EH (cell line): ENCODE results near the gene ARSG.
"Not testable (repeated sequence)": the region's sequence is repeated elsewhere in the genome, so short reads cannot be mapped to it uniquely, and the experiment has no call there.

Experiments
- DNase-seq: peaks from one replicate; pipeline ENCODE4 v3.0.0-alpha.2; 2015; ENCODE audit warnings: low read depth

ARSG gene

GRCh38 chr17:68397108-68397536, 105.8 kb downstream of the ARSG start:
- no peak for DNase-seq

GRCh38 chr17:68398691-68399637, 107.7 kb downstream of the ARSG start:
- DNase-seq = peak; percentile 81

DNA sequence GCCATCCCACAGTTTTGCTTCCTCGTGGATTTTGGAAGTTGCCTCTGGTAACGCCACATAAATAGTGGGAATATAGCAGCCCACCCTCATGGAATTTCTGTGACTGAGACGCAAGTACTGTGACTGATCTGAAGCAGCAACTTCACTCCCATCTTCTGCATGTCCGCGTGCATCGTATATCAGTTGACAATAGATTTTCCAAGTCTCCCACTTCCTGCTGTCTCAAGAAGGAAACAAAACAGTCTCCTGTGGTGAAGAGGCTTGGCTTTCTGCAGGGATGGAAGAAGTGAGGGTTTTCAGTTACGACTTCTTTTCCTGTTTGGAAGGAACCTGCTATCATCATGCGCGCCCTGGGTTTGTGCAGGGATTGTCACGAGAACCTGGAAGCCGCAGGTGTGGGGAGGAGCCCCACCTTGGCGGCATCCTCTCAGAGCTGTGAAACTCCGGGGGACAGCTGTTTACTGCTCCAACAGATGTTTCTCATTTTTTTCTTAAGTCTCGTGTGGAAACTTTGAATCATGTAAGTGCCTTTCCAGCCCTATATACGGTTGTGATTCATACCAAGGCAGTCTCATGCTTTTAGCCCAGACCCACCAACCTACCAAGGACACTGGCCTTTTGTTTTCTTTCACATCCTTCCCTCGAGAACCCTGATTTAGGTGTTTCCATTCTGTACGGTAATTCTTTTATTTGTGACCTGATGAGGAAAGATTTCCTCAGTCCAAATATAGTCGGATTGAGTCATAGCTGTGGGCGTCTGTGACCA, 108.5 kb downstream of the ARSG start:
- peak; percentile 63 for DNase-seq

DNA sequence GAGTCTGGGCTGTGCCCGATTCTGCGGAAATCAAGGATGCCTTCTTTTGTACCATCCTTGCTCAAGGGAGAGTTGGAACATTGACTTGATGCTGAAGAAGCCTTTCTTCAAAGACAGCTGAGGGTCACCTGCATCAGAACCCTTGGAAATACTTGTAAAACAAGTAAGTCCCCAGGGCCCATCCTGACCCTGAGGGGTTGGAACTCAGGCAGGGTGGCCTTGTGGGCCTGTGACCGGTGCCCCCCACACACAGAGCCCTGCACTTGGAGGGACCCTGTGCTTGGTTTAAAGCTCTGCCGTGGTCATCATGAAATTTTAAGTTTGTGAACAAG, 109.1 kb downstream of the ARSG start:
- no peak for DNase-seq

- no peak for DNase-seq
These were observed 110.0 kb downstream of the ARSG start for GRCh38 chr17:68401288-68401687.

DNA sequence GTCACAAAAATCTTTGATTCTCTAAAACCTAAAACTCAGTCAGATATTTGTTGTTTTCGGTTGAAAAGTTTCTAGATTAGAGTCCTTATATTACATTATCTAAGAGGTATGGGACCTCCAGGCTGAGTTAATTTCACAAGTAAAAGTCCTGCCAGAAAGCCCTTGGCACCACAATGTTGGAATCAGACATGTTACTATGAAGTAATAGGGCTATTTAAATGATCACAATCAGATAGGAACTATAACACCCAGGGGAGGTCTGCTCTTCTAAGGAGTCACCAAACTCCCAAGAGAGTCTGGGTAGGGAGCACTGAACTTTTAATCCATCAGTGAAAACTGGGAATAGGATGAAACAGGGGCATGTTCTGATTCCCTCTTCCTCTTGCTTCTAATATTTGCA, 111.8 kb downstream of the ARSG start:
- DNase-seq = no peak

GRCh38 chr17:68403837-68404236, 112.5 kb downstream of the ARSG start:
- not testable (repeated sequence) for DNase-seq

DNA sequence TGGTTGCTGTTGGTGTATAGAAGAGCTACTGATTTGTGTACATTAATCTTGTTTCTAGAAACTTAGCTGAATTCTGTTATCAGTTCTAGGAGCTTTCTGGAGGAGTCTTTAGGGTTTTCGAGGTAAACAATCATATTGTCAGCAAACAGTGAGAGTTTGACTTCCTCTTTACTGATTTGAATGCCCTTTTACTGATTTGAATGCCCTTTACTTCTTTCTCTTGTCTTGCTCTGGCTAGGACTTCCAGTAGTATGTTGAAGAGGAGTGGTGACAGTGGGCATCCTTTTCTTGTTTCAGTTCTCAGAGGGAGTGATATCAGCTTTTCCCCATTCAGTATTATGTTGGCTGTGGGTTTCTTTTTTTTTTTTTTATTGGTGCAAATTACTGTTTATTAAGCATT, 116.4 kb downstream of the ARSG start:
- DNase-seq = not testable (repeated sequence)

DNA sequence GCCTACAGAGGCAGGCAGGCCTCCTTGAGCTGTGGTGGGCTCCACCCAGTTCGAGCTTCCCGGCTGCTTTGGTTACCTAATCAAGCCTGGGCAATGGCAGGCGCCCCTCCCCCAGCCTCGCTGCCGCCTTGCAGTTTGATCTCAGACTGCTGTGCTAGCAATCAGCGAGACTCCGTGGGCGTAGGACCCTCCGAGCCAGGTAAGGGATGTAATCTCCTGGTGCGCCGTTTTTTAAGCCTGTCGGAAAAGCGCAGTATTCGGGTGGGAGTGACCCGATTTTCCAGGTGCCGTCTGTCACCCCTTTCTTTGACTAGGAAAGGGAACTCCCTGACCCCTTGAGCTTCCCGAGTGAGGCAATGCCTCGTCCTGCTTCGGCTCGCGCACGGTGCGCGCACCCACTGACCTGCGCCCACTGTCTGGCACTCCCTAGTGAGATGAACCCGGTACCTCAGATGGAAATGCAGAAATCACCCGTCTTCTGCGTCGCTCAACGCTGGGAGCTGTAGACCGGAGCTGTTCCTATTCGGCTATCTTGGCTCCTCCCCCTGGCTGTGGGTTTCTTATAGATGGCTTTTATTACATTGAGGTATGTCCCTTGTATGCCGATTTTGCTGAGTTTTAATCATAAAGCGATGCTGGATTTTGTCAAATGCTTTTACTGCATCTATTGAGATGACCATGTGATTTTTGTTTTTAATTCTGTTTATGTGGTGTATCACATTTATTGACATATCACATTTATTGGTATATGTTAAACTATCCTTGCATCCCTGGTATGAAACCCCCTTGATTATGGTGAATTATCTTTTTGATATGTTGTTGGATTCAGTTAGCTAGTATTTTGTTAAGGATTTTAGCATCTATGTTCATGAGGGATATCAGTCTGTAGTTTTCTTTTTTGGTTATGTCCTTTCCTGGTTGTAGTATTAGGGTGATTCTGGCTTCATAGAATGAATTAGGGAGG, 122.6 kb downstream of the ARSG start:
- peak; percentile 50 for DNase-seq

- not testable (repeated sequence) for DNase-seq
These were observed 123.6 kb downstream of the ARSG start for GRCh38 chr17:68414901-68415300.

DNA sequence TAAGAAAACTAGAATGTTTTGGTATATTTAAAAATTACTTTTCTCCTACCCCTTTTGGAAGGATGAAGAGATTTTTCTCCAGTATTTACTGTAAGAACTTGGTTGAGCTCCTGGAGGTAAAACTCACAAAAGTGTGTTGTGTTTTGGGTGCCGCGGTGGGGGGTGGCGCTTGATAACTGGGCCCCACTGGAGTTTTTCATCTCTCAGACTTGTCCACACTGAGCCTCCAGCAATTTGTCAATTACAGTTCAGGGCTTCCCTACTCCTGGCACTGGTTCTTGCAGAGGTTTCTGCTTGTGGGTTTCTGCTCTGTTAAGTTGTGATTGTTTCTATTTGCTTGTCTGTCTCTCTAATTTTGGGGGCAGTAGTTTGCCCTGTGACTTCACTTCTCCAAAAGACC, 126.0 kb downstream of the ARSG start:
- DNase-seq = no peak

DNA sequence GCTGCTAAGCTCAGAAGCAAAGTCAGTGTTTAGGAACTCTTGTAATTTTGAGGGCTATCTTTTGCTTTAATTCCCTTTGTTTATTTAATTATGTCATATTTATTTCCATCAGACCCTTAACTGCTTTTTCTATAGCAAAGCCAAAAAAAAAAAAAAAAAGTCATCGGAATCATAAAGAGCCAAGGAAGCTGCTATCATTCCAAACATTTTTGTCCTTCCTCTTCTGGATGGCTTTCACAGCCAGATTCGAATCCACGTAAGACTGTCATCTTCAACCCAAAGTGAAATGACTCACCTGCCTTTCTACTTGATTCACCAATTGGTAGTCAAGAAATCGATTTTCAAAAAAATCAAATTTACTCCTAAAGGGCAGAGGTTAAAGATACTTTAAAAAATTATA, 127.6 kb downstream of the ARSG start:
- peak; percentile 80 for DNase-seq

DNA sequence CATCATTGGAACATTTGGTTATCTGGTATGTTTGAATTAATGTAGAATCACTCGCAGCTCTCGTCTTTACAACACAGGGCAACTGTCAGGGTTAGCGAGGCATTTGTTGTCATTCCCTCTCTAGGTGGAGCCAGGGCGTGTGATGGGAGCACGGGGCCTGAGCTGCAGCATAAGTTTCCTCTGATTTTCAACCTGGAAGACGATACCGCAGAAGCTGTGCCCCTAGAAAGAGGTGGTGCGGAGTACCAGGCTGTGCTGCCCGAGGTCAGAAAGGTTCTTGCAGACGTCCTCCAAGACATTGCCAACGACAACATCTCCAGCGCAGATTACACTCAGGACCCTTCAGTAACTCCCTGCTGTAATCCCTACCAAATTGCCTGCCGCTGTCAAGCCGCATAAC, 128.8 kb downstream of the ARSG start:
- DNase-seq = no peak

DNA sequence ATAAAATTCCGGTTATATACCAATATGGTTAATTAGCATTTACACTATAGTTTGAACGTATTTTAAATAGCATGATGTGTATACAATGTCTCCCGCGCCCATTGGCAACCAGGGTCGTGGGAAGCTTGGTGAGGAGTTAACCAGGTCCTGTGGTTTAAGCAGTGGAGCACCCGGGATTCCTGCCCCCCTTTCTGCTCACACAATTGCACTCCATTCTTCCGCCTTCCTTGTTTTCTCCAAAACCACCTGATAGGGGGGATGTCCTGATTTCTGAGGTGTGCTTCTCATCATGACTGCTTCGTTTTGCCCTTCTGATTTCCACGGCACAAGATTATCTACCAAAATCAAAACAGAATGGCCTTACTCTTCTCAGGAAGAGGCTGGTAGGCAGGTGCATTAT, 130.2 kb downstream of the ARSG start:
- no peak for DNase-seq

- peak; percentile 4 for DNase-seq
These were observed 131.5 kb downstream of the ARSG start for GRCh38 chr17:68422821-68423220.

- no peak for DNase-seq
These were observed 132.0 kb downstream of the ARSG start for GRCh38 chr17:68423251-68423650.

- DNase-seq = no peak
These were observed 132.9 kb downstream of the ARSG start for GRCh38 chr17:68424203-68424602.

DNA sequence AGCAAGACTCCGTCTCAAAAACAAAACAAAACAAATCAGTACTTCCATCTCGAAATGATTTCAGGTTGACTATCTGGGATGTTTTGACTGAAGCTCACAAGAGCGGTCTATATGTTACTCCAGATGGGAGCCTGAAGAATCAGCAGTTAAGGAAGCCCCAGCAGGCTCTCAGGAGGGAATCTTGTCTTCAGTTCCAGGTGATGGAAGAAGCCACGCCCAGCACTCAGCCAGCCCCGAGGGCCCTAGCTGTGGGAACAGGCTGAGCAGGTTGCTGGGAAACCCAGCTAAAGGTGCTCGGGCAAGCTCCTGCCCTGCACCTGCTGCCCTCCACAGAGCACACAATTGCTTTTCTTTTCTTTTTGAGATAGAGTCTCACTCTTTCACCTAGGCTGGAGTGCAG, 133.6 kb downstream of the ARSG start:
- no peak for DNase-seq

GRCh38 chr17:68425979-68426378, 134.7 kb downstream of the ARSG start:
- no peak for DNase-seq

GRCh38 chr17:68427575-68427974, 136.3 kb downstream of the ARSG start:
- no peak for DNase-seq

DNA sequence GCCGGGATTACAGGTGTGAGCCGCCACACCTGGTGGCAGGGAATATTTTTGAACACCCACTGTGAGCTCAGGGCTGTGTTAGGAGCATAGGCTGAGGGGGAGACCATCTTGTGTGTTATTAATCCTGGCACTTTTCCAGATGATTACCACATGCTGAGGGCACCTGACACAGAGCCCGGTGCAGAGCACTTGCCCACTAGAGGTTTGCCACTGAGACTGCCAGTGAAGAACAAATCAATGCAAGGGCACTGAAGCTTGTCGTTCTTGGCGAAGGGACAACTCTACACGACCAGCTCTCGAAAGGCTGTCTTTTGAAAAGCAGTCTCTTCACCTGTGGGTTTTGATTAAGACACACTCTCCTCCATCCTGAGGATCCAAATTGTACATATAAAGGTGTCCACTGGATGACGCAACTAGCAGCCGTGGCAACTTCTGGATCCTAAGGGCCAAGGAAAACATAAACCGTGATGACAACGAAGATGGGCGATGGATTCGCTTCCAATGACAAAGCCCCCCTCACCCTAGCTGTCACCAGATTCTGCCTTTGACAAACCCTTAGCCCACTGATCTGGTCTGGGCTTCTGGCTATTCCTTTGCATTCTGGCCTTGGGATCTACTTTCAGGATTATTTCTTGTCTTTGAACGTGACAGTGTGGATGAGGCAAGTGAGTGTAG, 137.3 kb downstream of the ARSG start:
- no peak for DNase-seq

DNA sequence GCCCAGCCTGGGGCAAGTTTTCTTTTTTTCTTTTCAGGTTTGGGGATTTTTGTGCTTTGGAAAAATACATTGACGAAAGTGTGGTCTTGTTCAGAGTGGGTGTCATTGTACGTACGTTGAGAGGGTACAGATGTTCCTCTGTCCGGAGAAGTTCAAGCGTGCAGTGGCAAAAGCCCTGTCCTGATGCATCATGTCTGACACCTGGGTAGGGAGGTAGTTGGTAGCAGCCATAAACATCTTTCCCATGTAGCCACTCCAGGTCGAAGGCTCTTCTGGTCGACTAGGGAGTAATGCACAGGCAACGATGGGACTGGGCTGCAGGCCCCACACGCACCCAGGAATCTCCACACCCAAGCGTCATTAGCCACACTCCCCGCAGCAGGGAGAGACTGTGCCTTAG, 138.6 kb downstream of the ARSG start:
- no peak for DNase-seq
